Activated CD8-positive, alpha-beta T cell treated with anti-CD3 and anti-CD28 coated beads, Interleukin-2, amount 10 ng/mL, durations not matched to agents 7 days and 5 days (primary cell): ENCODE results near the gene ERGIC1. TPM values are rescaled to one million over a fixed set of nuclear protein-coding genes. Genes with fewer than 3 reads are reported as not detected.

ENCODE experiments used
- ATAC-seq: fragments of 150-1000 bp; cut with Tn5 transposase; one replicate; pipeline ENCODE4 v1.10.0; 2021; ENCODE audit warnings: moderate library complexity
- CTCF ChIA-PET: fragments of 350-600 bp; sonication (Branson Sonifier 250); formaldehyde crosslinking; loops from one replicate; lab custom pipeline; 2021; ENCODE audit warnings: antibody characterized with exemption; lab: Charles Lee
- POLR2A ChIA-PET: fragments of 350-600 bp; sonication (Branson Sonifier 250); formaldehyde crosslinking; loops from one replicate; lab custom pipeline; 2021; ENCODE audit warnings: antibody characterized with exemption; lab: Charles Lee
- DNase-seq: peaks from one replicate; pipeline ENCODE4 v3.0.0-alpha.2; 2020
- H3K27ac Mint-ChIP-seq: one replicate; pipeline ENCODE4 v1.8.0; 2021; ENCODE audit warnings: mild to moderate bottlenecking, mixed read lengths
- H3K27me3 Mint-ChIP-seq: one replicate; pipeline ENCODE4 v1.8.0; 2021; ENCODE audit warnings: low read depth, mixed read lengths
- H3K36me3 Mint-ChIP-seq: one replicate; pipeline ENCODE4 v1.8.0; 2021; ENCODE audit warnings: low read depth, mixed read lengths
- H3K4me1 Mint-ChIP-seq: one replicate; pipeline ENCODE4 v1.8.0; 2021; ENCODE audit warnings: low read depth, mixed read lengths
- H3K4me3 Mint-ChIP-seq: one replicate; pipeline ENCODE4 v1.8.0; 2021; ENCODE audit warnings: mild to moderate bottlenecking, mixed read lengths
- H3K9me3 Mint-ChIP-seq: one replicate; pipeline ENCODE4 v1.8.0; 2022; ENCODE audit warnings: mixed read lengths; ENCODE audit not compliant: insufficient read depth
- total RNA-seq, 2 experiments: library from RNA; stranded (reverse); gene quantifications; one replicate each; pipeline ENCODE4 v1.2.3, GENCODE V29; 2021

ERGIC1 gene
- total RNA-seq, 2 experiments from 2014 or later: 50.4 to 52.7 TPM

GRCh38 chr5:172951371-172952033, 117.5 kb downstream of the ERGIC1 start:
- Mint-ChIP-seq H3K36me3 (no peaks in the 10 kb centered on the region), H3K4me1 (no peaks in the 10 kb centered on the region), H3K4me3 (no peak overlapping the region), H3K9me3 (no peaks in the 10 kb centered on the region), H3K27ac (no peak overlapping the region), H3K27me3 (no peaks in the 10 kb centered on the region)
- DNase-seq: no peak
- POLR2A ChIA-PET: no interaction called here
- CTCF ChIA-PET: interaction anchor here (0.9 to 1.0 kb wide), 2 partner anchors 19 to 237 kb away, joined by 3 to 4 read pairs; no protein-coding TSS in a partner anchor
- ATAC-seq: no peak

- ChIA-PET CTCF (interaction anchor here (0.9 to 1.0 kb wide), 2 partner anchors 19 to 237 kb away, joined by 3 to 4 read pairs; no protein-coding TSS in a partner anchor), POLR2A (interaction anchor here (0.7 kb wide), 1 partner anchor 30 kb away, joined by 3 read pairs; no protein-coding TSS in a partner anchor)
- Mint-ChIP-seq H3K27ac (no peak overlapping the region), H3K36me3 (no peaks in the 10 kb centered on the region), H3K4me3 (no peak overlapping the region), H3K27me3 (peaks cover 1% of the 10 kb centered on the region), H3K4me1 (peaks cover under 1% of the 10 kb centered on the region), H3K9me3 (no peaks in the 10 kb centered on the region)
- DNase-seq: no peak
- ATAC-seq: no peak
Observed at GRCh38 chr5:172952034-172952511, 118.0 kb downstream of the ERGIC1 start.

GRCh38 chr5:172953776-172954675, 120.0 kb downstream of the ERGIC1 start:
- Mint-ChIP-seq H3K9me3 (no peaks in the 10 kb centered on the region), H3K36me3 (no peaks in the 10 kb centered on the region), H3K27me3 (peaks cover 5% of the 10 kb centered on the region), H3K4me1 (peaks cover 11% of the 10 kb centered on the region), H3K4me3 (no peak overlapping the region), H3K27ac (no peak overlapping the region)
- POLR2A ChIA-PET: no interaction called here
- CTCF ChIA-PET: interaction anchor here (1.0 to 1.6 kb wide), 2 partner anchors 20 to 239 kb away, joined by 4 to 5 read pairs; no protein-coding TSS in a partner anchor
- no peak for DNase-seq
- ATAC-seq: no peak

GRCh38 chr5:172954751-172955159, 120.7 kb downstream of the ERGIC1 start:
- peaks cover 3% of the 10 kb centered on the region for H3K36me3 Mint-ChIP-seq
- H3K9me3 Mint-ChIP-seq: no peaks in the 10 kb centered on the region
- peaks cover 5% of the 10 kb centered on the region for H3K27me3 Mint-ChIP-seq
- H3K27ac Mint-ChIP-seq: no peak overlapping the region
- peaks cover 15% of the 10 kb centered on the region for H3K4me1 Mint-ChIP-seq
- no peak overlapping the region for H3K4me3 Mint-ChIP-seq
- ChIA-PET POLR2A (no interaction called here), CTCF (interaction anchor here (1.4 kb wide), 1 partner anchor 242 kb away, joined by 4 read pairs; no protein-coding TSS in a partner anchor)
- ATAC-seq (no peak), DNase-seq (no peak)

- Mint-ChIP-seq H3K27ac (no peak overlapping the region), H3K36me3 (peaks cover 4% of the 10 kb centered on the region), H3K9me3 (no peaks in the 10 kb centered on the region), H3K4me3 (no peak overlapping the region), H3K27me3 (peaks cover 5% of the 10 kb centered on the region), H3K4me1 (peaks cover 27% of the 10 kb centered on the region)
- ChIA-PET POLR2A (no interaction called here), CTCF (interaction anchor here (1.4 kb wide), 1 partner anchor 244 kb away, joined by 4 read pairs; no protein-coding TSS in a partner anchor)
- DNase-seq: no peak
- no peak for ATAC-seq
Observed at GRCh38 chr5:172956228-172956627, 122.2 kb downstream of the ERGIC1 start.

- ChIA-PET POLR2A (no interaction called here), CTCF (no interaction called here)
- DNase-seq (no peak), ATAC-seq (no peak)
- Mint-ChIP-seq H3K27me3 (peaks cover 5% of the 10 kb centered on the region), H3K4me1 (peaks cover 32% of the 10 kb centered on the region), H3K4me3 (no peak overlapping the region), H3K27ac (no peak overlapping the region), H3K9me3 (no peaks in the 10 kb centered on the region), H3K36me3 (peaks cover 11% of the 10 kb centered on the region)
Observed at GRCh38 chr5:172956936-172957335, 122.9 kb downstream of the ERGIC1 start.

- Mint-ChIP-seq H3K4me1 (peaks cover 32% of the 10 kb centered on the region), H3K27me3 (peaks cover 5% of the 10 kb centered on the region), H3K4me3 (no peak overlapping the region), H3K27ac (no peak overlapping the region), H3K36me3 (peaks cover 12% of the 10 kb centered on the region), H3K9me3 (no peaks in the 10 kb centered on the region)
- DNase-seq (no peak), ATAC-seq (no peak)
- ChIA-PET POLR2A (no interaction called here), CTCF (no interaction called here)
Observed at GRCh38 chr5:172957458-172957857, 123.4 kb downstream of the ERGIC1 start.

GRCh38 chr5:172958331-172959046, 124.4 kb downstream of the ERGIC1 start:
- H3K9me3 Mint-ChIP-seq: no peaks in the 10 kb centered on the region
- H3K27me3 Mint-ChIP-seq: peaks cover 5% of the 10 kb centered on the region
- ChIA-PET POLR2A (interaction anchor here (1.0 to 1.9 kb wide), 3 partner anchors 25 to 187 kb away, joined by 4 to 19 read pairs (median 6); partner anchors contain the start of genes ATP6V0E1 and DUSP1), CTCF (interaction anchor here (0.7 to 2.3 kb wide), 15 partner anchors 9 to 373 kb away, joined by 3 to 18 read pairs (median 3); partner anchors contain the start of gene ATP6V0E1)
- H3K4me1 Mint-ChIP-seq: peaks cover 32% of the 10 kb centered on the region
- peak overlapping the region; percentile 95 for H3K27ac Mint-ChIP-seq
- DNase-seq (peak; percentile 67), ATAC-seq (peak; percentile 71)
- H3K4me3 Mint-ChIP-seq: peak overlapping the region; percentile 92
- H3K36me3 Mint-ChIP-seq: peaks cover 15% of the 10 kb centered on the region

- Mint-ChIP-seq H3K4me1 (peaks cover 32% of the 10 kb centered on the region), H3K4me3 (peak overlapping the region; percentile 92), H3K9me3 (no peaks in the 10 kb centered on the region), H3K36me3 (peaks cover 15% of the 10 kb centered on the region), H3K27ac (peak overlapping the region; percentile 95), H3K27me3 (peaks cover 5% of the 10 kb centered on the region)
- ATAC-seq (peak; percentile 0), DNase-seq (peak; percentile 44)
- ChIA-PET POLR2A (interaction anchor here (0.6 to 1.9 kb wide), 9 partner anchors 8 to 245 kb away, joined by 3 to 19 read pairs (median 4); partner anchors contain the start of genes ATP6V0E1 and DUSP1), CTCF (interaction anchor here (0.7 to 2.3 kb wide), 21 partner anchors 8 to 371 kb away, joined by 3 to 18 read pairs (median 3); partner anchors contain the start of gene ATP6V0E1)
Observed at GRCh38 chr5:172959824-172960799, 126.1 kb downstream of the ERGIC1 start.

GRCh38 chr5:172969921-172970320, 135.9 kb downstream of the ERGIC1 start:
- ChIA-PET POLR2A (interaction anchor here (3.5 kb wide), 1 partner anchor 14 kb away, joined by 10 read pairs; the partner anchor contains the start of gene ATP6V0E1), CTCF (no interaction called here)
- no peaks in the 10 kb centered on the region for H3K4me1 Mint-ChIP-seq
- DNase-seq (no peak), ATAC-seq (no peak)
- no peaks in the 10 kb centered on the region for H3K27me3 Mint-ChIP-seq
- no peaks in the 10 kb centered on the region for H3K9me3 Mint-ChIP-seq
- no peak overlapping the region for H3K4me3 Mint-ChIP-seq
- no peak overlapping the region for H3K27ac Mint-ChIP-seq
- peaks cover 9% of the 10 kb centered on the region for H3K36me3 Mint-ChIP-seq
